Spleen (tissue), 11 donors: ENCODE measurements around the gene FHIT. TPM values are rescaled to one million over a fixed set of nuclear protein-coding genes. Genes with fewer than 3 reads are reported as not detected.

Experiments
- DNase-seq: peaks from one replicate; pipeline ENCODE4 v3.0.0-alpha.2; 2020
- H3K27ac ChIP-seq, 8 donors: fragments of 200-600 bp; sonication (generic) in 7 of 8; 1 replicate in 4 of 8; 2 replicates in 4 of 8; pipeline versions ENCODE4 v1.5.0 to v1.8.0; 2016 to 2021; ENCODE audit warnings: inconsistent platforms in 4 of 8, mild to moderate bottlenecking in 4 of 8, moderate library complexity in 1 of 8
- H3K27me3 ChIP-seq, 7 donors: fragments of 200-600 bp; sonication (generic) in 6 of 7; replicated peaks in 1 of 7; 1 replicate in 4 of 7; 2 replicates in 3 of 7; pipeline versions ENCODE4 v1.5.0 to v1.8.0; 2016 to 2021; ENCODE audit warnings: inconsistent platforms in 3 of 7, mild to moderate bottlenecking in 1 of 7
- H3K36me3 ChIP-seq, 6 donors: fragments of 200-600 bp; sonication (generic) in 5 of 6; 1 replicate in 4 of 6; 2 replicates in 2 of 6; pipeline versions ENCODE4 v1.5.0 to v1.8.0; 2016 to 2021; ENCODE audit warnings: inconsistent platforms in 2 of 6
- H3K4me1 ChIP-seq, 6 donors: fragments of 200-600 bp; sonication (generic) in 5 of 6; 1 replicate in 3 of 6; 2 replicates in 3 of 6; pipeline versions ENCODE4 v1.5.0 to v1.8.0; 2016 to 2021; ENCODE audit warnings: inconsistent platforms in 3 of 6
- H3K4me3 ChIP-seq, 8 donors: fragments of 200-600 bp; sonication (generic) in 7 of 8; 1 replicate in 4 of 8; 2 replicates in 4 of 8; pipeline versions ENCODE4 v1.5.0 to v1.8.0; 2016 to 2021; ENCODE audit warnings: inconsistent platforms in 4 of 8, mild to moderate bottlenecking in 4 of 8, moderate library complexity in 2 of 8
- H3K9me3 ChIP-seq, 8 donors: fragments of 200-600 bp; sonication (generic) in 7 of 8; 1 replicate in 4 of 8; 2 replicates in 4 of 8; pipeline versions ENCODE4 v1.5.0 to v1.8.0; 2016 to 2021; ENCODE audit warnings: inconsistent platforms in 4 of 8
- POLR2A ChIP-seq, 3 donors: fragments of 450-650 bp; IDR thresholded peaks; one replicate each; pipeline ENCODE4 v1.5.1; 2017; ENCODE audit warnings: antibody characterized with exemption in 3 of 3, mild to moderate bottlenecking in 1 of 3
- POLR2AphosphoS5 ChIP-seq, 3 donors: sonication (generic); formaldehyde crosslinking; IDR thresholded peaks; one replicate each; pipeline ENCODE4 v1.5.1; 2017; ENCODE audit warnings: antibody characterized with exemption in 3 of 3
- WGBS, 5 donors: extraction: QIAGEN DNeasy Blood & Tissue Kit in 3 of 5; methylation state at CpG; one replicate each; pipeline versions ENCODE4 v1.1.5 to v1.1.7; 2013 to 2018; 5-methylcytosine and 5-hydroxymethylcytosine counted together
- intact Hi-C: fragments of 100-400 bp; cut with DNase I; formaldehyde crosslinking; loops from one replicate; pipeline ENCODE4 v1.15.0; 2023; ENCODE audit warnings: low total_unique reads
- polyA plus RNA-seq, 3 donors: library from polyadenylated mRNA; stranded (reverse); fragments of 200-250 nt; gene quantifications; one replicate each; pipeline ENCODE4 v1.2.1, GENCODE V29; 2013
- total RNA-seq, 7 donors: library from RNA; depleted of rRNA in 3 of 7; stranded (reverse); fragments of >200 nt in 3 of 7; fragmentation: NEBNext Ultra II Directional in 4 of 7; extraction: Animal tissue kit (Norgen Biotek cat#: 25700) in 4 of 7; gene quantifications; one replicate each; pipeline versions ENCODE4 v1.1.0 to v1.2.1, GENCODE V29; 2016 to 2021
- TF ChIP-seq, protein P1 (sequence below), 11 experiments: fragments of 200-600 bp in 7 of 11; fragments of 450-650 bp in 4 of 11; sonication (generic) in 4 of 11; IDR thresholded peaks in 8 of 11; conservative IDR thresholded peaks in 3 of 11; 1 replicate in 7 of 11; 2 replicates in 4 of 11; pipeline versions ENCODE4 v1.4.0 to v1.8.0; 2016 to 2021; ENCODE audit warnings: antibody characterized with exemption in 11 of 11, inconsistent platforms in 4 of 11, mild to moderate bottlenecking in 1 of 11
- donor health status: healthy with polysubstance abuse.
- donor health status: DM: no; HTN: no; CAD: no; lungs with moderate emphysema.
- donor health status: DM: no; HTN: no; CAD: no.
- donor health status: Bipolar disorder and iron deficiency.
- donor health status: healthy.
- donor health status: DM: no; HTN: no; CAD: no.
- donor health status: DM: yes; HTN: yes; CAD: no.

Gene FHIT
- total and polyA plus RNA-seq, 10 donors, result 4.1 to 23.1 (median 12.2) TPM

DNA sequence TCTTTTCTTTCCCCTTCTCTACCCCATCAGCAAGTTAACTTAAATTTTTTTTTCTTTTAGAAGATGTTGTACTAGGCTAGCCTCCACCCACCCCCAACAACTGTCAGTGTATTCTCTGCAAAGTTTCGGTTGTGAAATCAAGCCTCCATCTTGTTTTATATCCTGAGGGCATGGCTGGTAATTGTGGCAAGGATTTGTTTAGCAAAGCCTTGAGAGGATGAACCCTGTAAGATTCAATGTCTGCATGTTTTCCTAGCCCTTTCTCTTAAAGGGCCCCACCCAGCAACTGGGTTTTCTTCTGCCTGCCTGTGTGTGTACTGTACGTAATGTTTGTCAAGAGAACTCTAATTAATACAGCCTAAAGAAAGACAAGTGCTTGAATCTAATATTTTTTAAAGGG lies 475.3 kb downstream of the FHIT start:
- intact Hi-C loops, result no loop called here
- Histone ChIP-seq H3K36me3 (no peaks in the 10 kb centered on the region), H3K9me3 (peaks cover 0 to 34% (median 24%) of the 10 kb centered on the region in 8 donors), H3K27me3 (no peaks in the 10 kb centered on the region), H3K4me3 (no peak overlapping the region), H3K27ac (no peak overlapping the region), H3K4me1 (no peaks in the 10 kb centered on the region)
- WGBS, 5 donors, result 91 to 98% (median 97%) methylated on average over 2 of the region's 2 CpGs
- DNase-seq, result no peak
- TF ChIP-seq POLR2A (IDR thresholded peaks at IDR 0.05) (no peak), POLR2AphosphoS5 (IDR thresholded peaks at IDR 0.05) (no peak)
- TF ChIP-seq, protein P1, sequence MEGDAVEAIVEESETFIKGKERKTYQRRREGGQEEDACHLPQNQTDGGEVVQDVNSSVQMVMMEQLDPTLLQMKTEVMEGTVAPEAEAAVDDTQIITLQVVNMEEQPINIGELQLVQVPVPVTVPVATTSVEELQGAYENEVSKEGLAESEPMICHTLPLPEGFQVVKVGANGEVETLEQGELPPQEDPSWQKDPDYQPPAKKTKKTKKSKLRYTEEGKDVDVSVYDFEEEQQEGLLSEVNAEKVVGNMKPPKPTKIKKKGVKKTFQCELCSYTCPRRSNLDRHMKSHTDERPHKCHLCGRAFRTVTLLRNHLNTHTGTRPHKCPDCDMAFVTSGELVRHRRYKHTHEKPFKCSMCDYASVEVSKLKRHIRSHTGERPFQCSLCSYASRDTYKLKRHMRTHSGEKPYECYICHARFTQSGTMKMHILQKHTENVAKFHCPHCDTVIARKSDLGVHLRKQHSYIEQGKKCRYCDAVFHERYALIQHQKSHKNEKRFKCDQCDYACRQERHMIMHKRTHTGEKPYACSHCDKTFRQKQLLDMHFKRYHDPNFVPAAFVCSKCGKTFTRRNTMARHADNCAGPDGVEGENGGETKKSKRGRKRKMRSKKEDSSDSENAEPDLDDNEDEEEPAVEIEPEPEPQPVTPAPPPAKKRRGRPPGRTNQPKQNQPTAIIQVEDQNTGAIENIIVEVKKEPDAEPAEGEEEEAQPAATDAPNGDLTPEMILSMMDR (IDR thresholded peaks at IDR 0.05 in 8 of 11, conservative IDR thresholded peaks at IDR 0.05 in 3 of 11), result no peak

DNA sequence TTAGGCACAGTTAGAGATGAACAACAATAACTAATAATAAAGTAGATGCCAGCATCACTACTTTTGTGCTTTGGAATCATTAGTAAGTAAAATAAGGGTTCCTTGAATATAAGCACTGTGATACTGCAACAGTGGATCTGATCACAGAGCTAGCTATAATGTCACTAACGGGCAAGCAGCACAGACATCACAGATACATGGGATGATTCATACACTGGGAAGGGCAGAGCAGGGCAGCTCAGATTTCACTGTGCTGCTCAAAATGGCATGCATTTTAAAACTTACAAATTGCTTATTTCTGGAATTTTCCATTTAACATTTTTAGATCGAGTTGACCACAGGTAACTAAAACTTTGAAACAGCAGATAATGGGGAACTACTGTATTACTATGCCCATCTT lies 476.6 kb downstream of the FHIT start:
- intact Hi-C loops, result no loop called here
- Histone ChIP-seq H3K4me1 (no peaks in the 10 kb centered on the region), H3K27me3 (no peaks in the 10 kb centered on the region), H3K9me3 (peaks cover 0 to 21% (median 11%) of the 10 kb centered on the region in 8 donors), H3K36me3 (no peaks in the 10 kb centered on the region), H3K27ac (no peak overlapping the region), H3K4me3 (no peak overlapping the region)
- TF ChIP-seq POLR2AphosphoS5 (IDR thresholded peaks at IDR 0.05) (no peak), POLR2A (IDR thresholded peaks at IDR 0.05) (no peak)
- TF ChIP-seq, protein P1 (IDR thresholded peaks at IDR 0.05 in 8 of 11, conservative IDR thresholded peaks at IDR 0.05 in 3 of 11), result no peak
- 86 to 97% (median 92%) methylated on average over 2 of the region's 2 CpGs for WGBS, 5 donors
- no peak for DNase-seq

DNA sequence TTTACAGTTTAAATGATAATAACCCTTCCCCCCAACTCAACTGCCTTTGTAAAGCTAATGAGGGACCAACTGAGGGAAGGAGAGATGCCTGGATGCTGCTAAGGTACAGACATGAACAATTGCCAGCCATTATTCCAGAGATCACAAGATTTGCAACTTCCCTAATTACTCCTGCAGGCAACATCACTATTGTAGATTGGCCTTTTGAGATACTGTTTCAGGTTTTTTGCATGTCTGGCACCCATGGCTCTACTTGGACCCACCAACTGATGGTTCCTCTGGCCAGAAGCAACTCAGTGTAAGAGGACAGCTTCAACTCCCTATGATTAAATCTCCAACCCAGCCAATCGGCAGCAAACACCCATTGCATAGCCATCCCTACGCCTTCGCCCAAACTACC lies 478.7 kb downstream of the FHIT start:
- H3K27ac ChIP-seq, result no peak overlapping the region
- peaks cover 0 to 15% (median 11%) of the 10 kb centered on the region in 8 donors for H3K9me3 ChIP-seq
- no peaks in the 10 kb centered on the region for H3K36me3 ChIP-seq
- DNase-seq, result no peak
- intact Hi-C loops, result no loop called here
- TF ChIP-seq, protein P1 (IDR thresholded peaks at IDR 0.05 in 8 of 11, conservative IDR thresholded peaks at IDR 0.05 in 3 of 11), result no peak
- no peak for TF ChIP-seq POLR2A (IDR thresholded peaks at IDR 0.05)
- no peak for TF ChIP-seq POLR2AphosphoS5 (IDR thresholded peaks at IDR 0.05)
- no peaks in the 10 kb centered on the region for H3K4me1 ChIP-seq
- WGBS, 5 donors, result 93 to 99% (median 96%) methylated on average over 3 of the region's 3 CpGs
- H3K4me3 ChIP-seq, result no peak overlapping the region
- no peaks in the 10 kb centered on the region for H3K27me3 ChIP-seq

DNA sequence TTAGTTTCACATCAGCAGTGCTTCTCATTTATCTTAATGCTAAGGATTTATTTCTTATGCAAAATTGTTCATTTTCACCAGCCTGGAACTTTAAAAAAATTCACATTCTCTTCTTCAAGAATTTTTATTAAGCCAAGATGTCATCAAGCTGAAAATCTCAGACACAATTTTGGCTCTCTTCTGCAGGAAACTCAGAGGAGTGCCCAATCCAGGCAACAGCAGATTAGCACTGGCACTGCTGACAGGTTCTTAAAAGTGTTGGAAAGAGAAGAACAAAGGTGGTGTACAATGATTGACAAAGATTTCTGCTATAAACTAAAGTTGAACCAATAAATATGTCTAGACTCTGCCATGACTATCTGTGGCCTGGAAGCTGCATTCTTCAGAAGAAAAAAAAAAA lies 479.5 kb downstream of the FHIT start:
- no peak for TF ChIP-seq POLR2AphosphoS5 (IDR thresholded peaks at IDR 0.05)
- TF ChIP-seq POLR2A (IDR thresholded peaks at IDR 0.05), result no peak
- TF ChIP-seq, protein P1 (IDR thresholded peaks at IDR 0.05 in 8 of 11, conservative IDR thresholded peaks at IDR 0.05 in 3 of 11), result no peak
- intact Hi-C loops, result no loop called here
- H3K27me3 ChIP-seq, result no peaks in the 10 kb centered on the region
- peaks cover 0 to 15% (median 11%) of the 10 kb centered on the region in 8 donors for H3K9me3 ChIP-seq
- H3K4me3 ChIP-seq, result no peak overlapping the region
- no peak overlapping the region for H3K27ac ChIP-seq
- no peaks in the 10 kb centered on the region for H3K4me1 ChIP-seq
- no peak for DNase-seq
- H3K36me3 ChIP-seq, result no peaks in the 10 kb centered on the region
